Ishikawa (cell line): ENCODE measurements around the gene ADCY9.

Source experiments
- CEBPB ChIP-seq: IDR thresholded peaks from 2 replicates; pipeline ENCODE4 v1.6.1; 2012
- CREB1 ChIP-seq: IDR thresholded peaks from 2 replicates; pipeline ENCODE4 v1.6.1; 2012; ENCODE audit warnings: low read depth
- EGR1 ChIP-seq: IDR thresholded peaks from 2 replicates; pipeline ENCODE4 v1.6.1; 2012
- EP300 ChIP-seq: IDR thresholded peaks from 2 replicates; pipeline ENCODE4 v1.6.1; 2012; ENCODE audit warnings: borderline replicate concordance
- FOXM1 ChIP-seq: IDR thresholded peaks from 2 replicates; pipeline ENCODE4 v1.6.1; 2012; ENCODE audit warnings: low read depth, borderline replicate concordance
- NFIC ChIP-seq: IDR thresholded peaks from 2 replicates; pipeline ENCODE4 v1.6.1; 2012
- RAD21 ChIP-seq: IDR thresholded peaks from 2 replicates; pipeline ENCODE4 v1.6.1; 2012; ENCODE audit warnings: low read depth
- TAF1 ChIP-seq: IDR thresholded peaks from 2 replicates; pipeline ENCODE4 v1.6.1; 2012; ENCODE audit warnings: low read depth, mild to moderate bottlenecking
- TCF12 ChIP-seq: IDR thresholded peaks from 2 replicates; pipeline ENCODE4 v1.6.1; 2012; ENCODE audit warnings: low read depth
- TEAD4 ChIP-seq: IDR thresholded peaks from 2 replicates; pipeline ENCODE4 v1.6.1; 2012
- YY1 ChIP-seq: IDR thresholded peaks from 2 replicates; pipeline ENCODE4 v1.6.1; 2012; ENCODE audit warnings: low read depth
- ZBTB7A ChIP-seq: IDR thresholded peaks from 2 replicates; pipeline ENCODE4 v1.6.1; 2012; ENCODE audit warnings: low read depth
- TF ChIP-seq, protein P1 (sequence below): IDR thresholded peaks from 2 replicates; pipeline ENCODE4 v1.6.1; 2012
- TF ChIP-seq, protein P2 (sequence below): IDR thresholded peaks from 2 replicates; pipeline ENCODE4 v1.6.1; 2012; ENCODE audit warnings: low read depth, mild to moderate bottlenecking
- TF ChIP-seq, protein P3 (sequence below): IDR thresholded peaks from 2 replicates; pipeline ENCODE4 v1.6.1; 2012

The ADCY9 gene

DNA sequence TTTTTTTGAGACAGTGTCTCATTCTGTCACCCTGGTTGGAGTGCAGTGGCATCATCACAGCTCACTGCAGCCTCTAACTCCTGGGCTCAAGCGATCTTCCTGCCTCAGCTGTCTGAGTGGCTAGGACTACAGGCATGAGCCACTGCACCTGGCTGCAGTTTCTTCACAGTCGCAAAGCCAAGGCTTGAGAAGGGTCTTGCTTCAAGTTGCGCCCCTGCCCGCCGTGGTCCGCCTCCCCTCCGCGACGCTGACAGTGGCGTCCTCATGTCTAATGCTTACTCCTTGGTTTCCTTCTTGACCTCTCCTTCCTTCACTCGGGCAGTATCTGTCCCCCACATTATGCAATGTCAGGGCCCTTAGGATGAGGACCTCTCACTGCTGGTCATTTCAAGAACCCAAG lies 112.7 kb downstream of the ADCY9 start:
- no peak for TF ChIP-seq TAF1
- TF ChIP-seq TCF12 = no peak
- no peak for TF ChIP-seq CEBPB
- TF ChIP-seq, protein P1, sequence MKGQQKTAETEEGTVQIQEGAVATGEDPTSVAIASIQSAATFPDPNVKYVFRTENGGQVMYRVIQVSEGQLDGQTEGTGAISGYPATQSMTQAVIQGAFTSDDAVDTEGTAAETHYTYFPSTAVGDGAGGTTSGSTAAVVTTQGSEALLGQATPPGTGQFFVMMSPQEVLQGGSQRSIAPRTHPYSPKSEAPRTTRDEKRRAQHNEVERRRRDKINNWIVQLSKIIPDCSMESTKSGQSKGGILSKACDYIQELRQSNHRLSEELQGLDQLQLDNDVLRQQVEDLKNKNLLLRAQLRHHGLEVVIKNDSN = no peak
- TF ChIP-seq, protein P2, sequence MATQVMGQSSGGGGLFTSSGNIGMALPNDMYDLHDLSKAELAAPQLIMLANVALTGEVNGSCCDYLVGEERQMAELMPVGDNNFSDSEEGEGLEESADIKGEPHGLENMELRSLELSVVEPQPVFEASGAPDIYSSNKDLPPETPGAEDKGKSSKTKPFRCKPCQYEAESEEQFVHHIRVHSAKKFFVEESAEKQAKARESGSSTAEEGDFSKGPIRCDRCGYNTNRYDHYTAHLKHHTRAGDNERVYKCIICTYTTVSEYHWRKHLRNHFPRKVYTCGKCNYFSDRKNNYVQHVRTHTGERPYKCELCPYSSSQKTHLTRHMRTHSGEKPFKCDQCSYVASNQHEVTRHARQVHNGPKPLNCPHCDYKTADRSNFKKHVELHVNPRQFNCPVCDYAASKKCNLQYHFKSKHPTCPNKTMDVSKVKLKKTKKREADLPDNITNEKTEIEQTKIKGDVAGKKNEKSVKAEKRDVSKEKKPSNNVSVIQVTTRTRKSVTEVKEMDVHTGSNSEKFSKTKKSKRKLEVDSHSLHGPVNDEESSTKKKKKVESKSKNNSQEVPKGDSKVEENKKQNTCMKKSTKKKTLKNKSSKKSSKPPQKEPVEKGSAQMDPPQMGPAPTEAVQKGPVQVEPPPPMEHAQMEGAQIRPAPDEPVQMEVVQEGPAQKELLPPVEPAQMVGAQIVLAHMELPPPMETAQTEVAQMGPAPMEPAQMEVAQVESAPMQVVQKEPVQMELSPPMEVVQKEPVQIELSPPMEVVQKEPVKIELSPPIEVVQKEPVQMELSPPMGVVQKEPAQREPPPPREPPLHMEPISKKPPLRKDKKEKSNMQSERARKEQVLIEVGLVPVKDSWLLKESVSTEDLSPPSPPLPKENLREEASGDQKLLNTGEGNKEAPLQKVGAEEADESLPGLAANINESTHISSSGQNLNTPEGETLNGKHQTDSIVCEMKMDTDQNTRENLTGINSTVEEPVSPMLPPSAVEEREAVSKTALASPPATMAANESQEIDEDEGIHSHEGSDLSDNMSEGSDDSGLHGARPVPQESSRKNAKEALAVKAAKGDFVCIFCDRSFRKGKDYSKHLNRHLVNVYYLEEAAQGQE = no peak
- no peak for TF ChIP-seq EP300
- no peak for TF ChIP-seq FOXM1
- TF ChIP-seq, protein P3, sequence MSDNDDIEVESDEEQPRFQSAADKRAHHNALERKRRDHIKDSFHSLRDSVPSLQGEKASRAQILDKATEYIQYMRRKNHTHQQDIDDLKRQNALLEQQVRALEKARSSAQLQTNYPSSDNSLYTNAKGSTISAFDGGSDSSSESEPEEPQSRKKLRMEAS = no peak
- no peak for TF ChIP-seq EGR1
- no peak for TF ChIP-seq CREB1

DNA sequence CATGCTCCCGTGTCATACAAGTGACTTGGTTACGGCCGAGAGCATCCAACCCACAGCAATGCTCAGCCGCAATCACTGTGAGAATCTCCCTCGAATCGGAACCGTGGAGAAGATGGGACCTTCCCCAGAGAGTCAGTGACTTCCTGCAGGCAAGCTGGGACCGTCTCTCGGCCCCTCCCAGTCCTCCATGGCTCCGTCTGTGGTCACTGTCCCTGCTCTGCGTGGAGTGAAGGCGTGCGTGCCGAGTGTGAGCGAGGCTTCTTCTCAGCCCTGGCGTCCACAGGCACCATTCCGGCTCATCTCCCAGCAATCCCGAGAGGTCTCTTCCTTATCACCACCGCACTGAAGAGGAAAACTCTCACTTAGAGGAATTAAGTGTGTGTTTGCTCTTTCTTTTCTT lies 113.1 kb downstream of the ADCY9 start:
- TF ChIP-seq, protein P1 = no peak
- TF ChIP-seq RAD21 (no peak), EGR1 (no peak), CEBPB (no peak), CREB1 (no peak), ZBTB7A (no peak), TEAD4 (no peak), YY1 (no peak), NFIC (no peak)
- TF ChIP-seq, protein P2 = no peak

DNA sequence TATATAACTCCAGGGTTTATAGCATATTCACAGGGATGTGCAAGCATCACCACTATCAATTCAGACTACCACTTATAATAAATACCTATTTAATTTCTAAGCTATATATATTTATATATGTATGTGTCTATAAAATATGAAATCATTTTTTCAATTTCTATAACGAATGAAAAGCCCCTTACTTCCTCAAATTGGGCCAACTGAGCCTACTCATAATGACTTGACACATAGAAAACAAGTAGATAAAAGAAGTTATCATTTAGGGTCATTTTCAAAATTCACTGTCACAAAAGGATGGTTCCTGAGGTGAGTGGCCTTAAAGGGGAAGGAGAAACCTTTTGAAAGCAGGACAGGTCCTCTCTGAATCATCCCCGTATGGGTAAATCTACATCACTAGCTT lies 114.1 kb downstream of the ADCY9 start:
- TF ChIP-seq, protein P3 = no peak
- no peak for TF ChIP-seq TCF12
- TF ChIP-seq, protein P1 = no peak

DNA sequence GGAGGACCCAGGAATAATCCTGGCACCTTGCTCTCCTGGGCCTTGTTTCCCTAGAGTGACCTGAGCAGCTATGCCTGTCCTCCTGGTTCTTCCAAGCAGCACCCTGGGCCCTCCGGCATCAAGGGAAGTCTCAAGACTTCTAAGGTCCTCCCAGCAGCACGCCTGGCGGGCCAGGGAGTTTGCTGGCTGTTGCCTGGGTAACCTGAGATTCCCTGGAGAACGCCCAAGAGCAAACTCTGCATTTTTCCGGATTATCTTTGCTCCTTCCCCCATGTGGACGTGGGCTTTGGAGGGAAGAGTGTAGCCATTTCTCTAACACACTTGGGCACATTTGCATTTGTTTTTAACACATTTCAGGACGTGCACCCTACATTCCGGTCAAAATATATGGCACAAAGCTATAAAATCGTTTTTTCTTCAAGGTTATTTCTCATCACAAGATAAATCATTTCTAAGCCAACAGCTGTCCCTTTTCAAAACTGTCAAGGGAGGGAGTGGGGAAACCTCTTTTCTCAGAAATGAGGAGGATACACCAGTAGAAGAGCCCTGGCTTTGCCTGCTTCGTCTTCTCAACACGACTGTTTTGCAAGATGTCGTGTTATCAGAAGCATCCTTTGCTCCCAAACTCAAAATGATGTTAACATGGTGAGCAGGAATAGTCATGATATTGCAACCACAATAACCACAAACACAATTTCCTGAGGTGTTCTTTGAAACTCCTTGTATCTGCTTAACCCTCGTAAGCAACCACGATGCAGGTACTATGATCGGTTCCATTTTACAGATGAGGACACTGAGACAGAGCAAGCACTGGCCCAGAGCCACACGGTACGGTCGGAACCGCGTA lies 116.5 kb downstream of the ADCY9 start:
- no peak for TF ChIP-seq RAD21
- TF ChIP-seq NFIC = no peak
- no peak for TF ChIP-seq CEBPB
- TF ChIP-seq ZBTB7A = no peak
- TF ChIP-seq TEAD4 = no peak
- TF ChIP-seq EGR1 = no peak
- TF ChIP-seq TAF1 = no peak
- no peak for TF ChIP-seq YY1
- no peak for TF ChIP-seq TCF12
- TF ChIP-seq, protein P2 = no peak
- TF ChIP-seq EP300 = no peak
- TF ChIP-seq, protein P1 = no peak
- no peak for TF ChIP-seq FOXM1
- TF ChIP-seq, protein P3 = no peak
- TF ChIP-seq CREB1 = no peak
